HepG2 (cell line): Measurements from ENCODE around the gene UBE2J1. TPM values are rescaled to one million over a fixed set of nuclear protein-coding genes. Genes with fewer than 3 reads are reported as not detected.
A peak's percentile ranks its signal among the peaks of the same experiment; 100 is the strongest.

Experiments
- IRF2 ChIP-seq: IDR thresholded peaks from 2 replicates; pipeline ENCODE4 v1.6.1; 2018; ENCODE audit warnings: missing genetic modification reagents, missing compliant biosample characterization
- MAZ ChIP-seq, 2 experiments: sonication (generic) in 1 of 2; formaldehyde crosslinking in 1 of 2; IDR thresholded peaks; 2 replicates each; pipeline versions ENCODE4 v1.5.0 to v1.6.1; 2012 to 2020; ENCODE audit warnings: low read depth in 2 of 2, mild to moderate bottlenecking in 2 of 2, borderline replicate concordance in 1 of 2, improper control_type of control experiment in 1 of 2, low read length in 1 of 2, missing genetic modification reagents in 1 of 2, moderate library complexity in 1 of 2
- MEIS2 ChIP-seq: sonication (generic); formaldehyde crosslinking; IDR thresholded peaks from 2 replicates; pipeline ENCODE4 v1.9.0; 2021; ENCODE audit warnings: mild to moderate bottlenecking, missing genetic modification reagents
- MTF1 ChIP-seq: sonication (generic); formaldehyde crosslinking; IDR thresholded peaks from 2 replicates; pipeline ENCODE4 v1.5.0; 2020; ENCODE audit warnings: missing genetic modification reagents
- POLR2G ChIP-seq: fragments of 200-400 bp; formaldehyde crosslinking; IDR thresholded peaks from 2 replicates; pipeline ENCODE4 v1.6.1; 2018; ENCODE audit warnings: mild to moderate bottlenecking, low read depth, low read length, moderate library complexity
- RARA ChIP-seq: IDR thresholded peaks from 2 replicates; pipeline ENCODE4 v1.6.1; 2016; ENCODE audit warnings: missing genetic modification reagents, missing compliant biosample characterization
- SNRNP70 ChIP-seq: fragments of 200-400 bp; formaldehyde crosslinking; IDR thresholded peaks from 2 replicates; pipeline ENCODE4 v1.6.1; 2017; ENCODE audit warnings: mild to moderate bottlenecking, low read depth, low read length, moderate library complexity
- SOX6 ChIP-seq, 2 experiments: fragments of 450-650 bp in 1 of 2; sonication (generic) in 1 of 2; formaldehyde crosslinking in 1 of 2; IDR thresholded peaks; 2 replicates each; pipeline versions ENCODE4 v1.4.0 to v1.6.1; 2017 to 2020; ENCODE audit warnings: antibody characterized with exemption in 1 of 2, mild to moderate bottlenecking in 1 of 2, missing genetic modification reagents in 1 of 2
- TAF1 ChIP-seq: sonication (generic); formaldehyde crosslinking; IDR thresholded peaks from 2 replicates; pipeline ENCODE4 v1.4.0; 2020; ENCODE audit warnings: missing genetic modification reagents
- ZNF24 ChIP-seq: fragments of 450-650 bp; IDR thresholded peaks from 2 replicates; pipeline ENCODE4 v1.6.1; 2017; ENCODE audit warnings: antibody characterized with exemption, mild to moderate bottlenecking
- ZNF431 ChIP-seq: sonication (generic); formaldehyde crosslinking; IDR thresholded peaks from 2 replicates; pipeline ENCODE4 v1.9.0; 2022; ENCODE audit warnings: missing genetic modification reagents, low read depth, mild to moderate bottlenecking, borderline replicate concordance
- ZNF44 ChIP-seq: sonication (generic); formaldehyde crosslinking; IDR thresholded peaks from 2 replicates; pipeline ENCODE4 v1.5.1; 2020; ENCODE audit warnings: mild to moderate bottlenecking, missing genetic modification reagents
- ZNF546 ChIP-seq: sonication (generic); formaldehyde crosslinking; conservative IDR thresholded peaks from 2 replicates; pipeline ENCODE4 v1.8.1; 2023; ENCODE audit warnings: mild to moderate bottlenecking, missing genetic modification reagents
- ZNF614 ChIP-seq: IDR thresholded peaks from 2 replicates; pipeline ENCODE4 v1.6.1; 2018; ENCODE audit warnings: missing biosample characterization, missing genetic modification reagents, inconsistent platforms, borderline replicate concordance
- ZNF674 ChIP-seq: sonication (generic); formaldehyde crosslinking; IDR thresholded peaks from 2 replicates; pipeline ENCODE4 v1.5.0; 2020; ENCODE audit warnings: low read depth, mild to moderate bottlenecking, missing genetic modification reagents
- ZNF746 ChIP-seq: sonication (generic); formaldehyde crosslinking; IDR thresholded peaks from 2 replicates; pipeline ENCODE4 v1.8.0; 2022; ENCODE audit warnings: mild to moderate bottlenecking, missing genetic modification reagents
- ZNF891 ChIP-seq: sonication (generic); formaldehyde crosslinking; IDR thresholded peaks from 2 replicates; pipeline ENCODE4 v1.5.0; 2020; ENCODE audit warnings: mild to moderate bottlenecking, missing genetic modification reagents
- polyA plus RNA-seq, 8 experiments: library from polyadenylated mRNA; depleted of rRNA in 3 of 8; stranded (reverse) in 7 of 8; unstranded in 1 of 8; fragments of >200 nt; fragmentation: Illumina TruSeq in 4 of 8; extraction: Trizol in 4 of 8; gene quantifications; 2 replicates each; pipeline versions ENCODE4 v1.2.1 to v1.2.3, GENCODE V29; 2011 to 2016; ENCODE audit warnings: low read depth in 4 of 8, missing spikeins in 1 of 8, mixed read lengths in 1 of 8; ENCODE audit not compliant: insufficient read depth in 1 of 8
- total RNA-seq, 5 experiments: library from RNA; depleted of rRNA; stranded (reverse); fragments of >200 nt; fragmentation: Illumina TruSeq; extraction: Trizol; gene quantifications; 2 replicates each; pipeline ENCODE4 v1.2.3, GENCODE V29; 2016; ENCODE audit warnings: low read depth in 1 of 5
- TF ChIP-seq, protein P1 (sequence below): sonication (generic); formaldehyde crosslinking; IDR thresholded peaks from 2 replicates; pipeline ENCODE4 v1.4.0; 2020; ENCODE audit warnings: missing genetic modification reagents, borderline replicate concordance
- TF ChIP-seq, protein P2 (sequence below): sonication (generic); formaldehyde crosslinking; IDR thresholded peaks from 2 replicates; pipeline ENCODE4 v1.4.0; 2020; ENCODE audit warnings: missing genetic modification reagents
- TF ChIP-seq, protein P3 (sequence below): IDR thresholded peaks from 2 replicates; pipeline ENCODE4 v1.6.1; 2012; ENCODE audit warnings: inconsistent platforms
- TF ChIP-seq, protein P4 (sequence below): sonication (generic); formaldehyde crosslinking; IDR thresholded peaks from 2 replicates; pipeline ENCODE4 v1.5.0; 2020; ENCODE audit warnings: mild to moderate bottlenecking, missing genetic modification reagents, moderate library complexity

Gene UBE2J1
- total and polyA plus RNA-seq, 2 of the 13 experiments (the other 11 are each of a cell fraction or from before 2014, with no cell fraction given) = 19.3 to 24.6 TPM

- TF ChIP-seq, protein P1, sequence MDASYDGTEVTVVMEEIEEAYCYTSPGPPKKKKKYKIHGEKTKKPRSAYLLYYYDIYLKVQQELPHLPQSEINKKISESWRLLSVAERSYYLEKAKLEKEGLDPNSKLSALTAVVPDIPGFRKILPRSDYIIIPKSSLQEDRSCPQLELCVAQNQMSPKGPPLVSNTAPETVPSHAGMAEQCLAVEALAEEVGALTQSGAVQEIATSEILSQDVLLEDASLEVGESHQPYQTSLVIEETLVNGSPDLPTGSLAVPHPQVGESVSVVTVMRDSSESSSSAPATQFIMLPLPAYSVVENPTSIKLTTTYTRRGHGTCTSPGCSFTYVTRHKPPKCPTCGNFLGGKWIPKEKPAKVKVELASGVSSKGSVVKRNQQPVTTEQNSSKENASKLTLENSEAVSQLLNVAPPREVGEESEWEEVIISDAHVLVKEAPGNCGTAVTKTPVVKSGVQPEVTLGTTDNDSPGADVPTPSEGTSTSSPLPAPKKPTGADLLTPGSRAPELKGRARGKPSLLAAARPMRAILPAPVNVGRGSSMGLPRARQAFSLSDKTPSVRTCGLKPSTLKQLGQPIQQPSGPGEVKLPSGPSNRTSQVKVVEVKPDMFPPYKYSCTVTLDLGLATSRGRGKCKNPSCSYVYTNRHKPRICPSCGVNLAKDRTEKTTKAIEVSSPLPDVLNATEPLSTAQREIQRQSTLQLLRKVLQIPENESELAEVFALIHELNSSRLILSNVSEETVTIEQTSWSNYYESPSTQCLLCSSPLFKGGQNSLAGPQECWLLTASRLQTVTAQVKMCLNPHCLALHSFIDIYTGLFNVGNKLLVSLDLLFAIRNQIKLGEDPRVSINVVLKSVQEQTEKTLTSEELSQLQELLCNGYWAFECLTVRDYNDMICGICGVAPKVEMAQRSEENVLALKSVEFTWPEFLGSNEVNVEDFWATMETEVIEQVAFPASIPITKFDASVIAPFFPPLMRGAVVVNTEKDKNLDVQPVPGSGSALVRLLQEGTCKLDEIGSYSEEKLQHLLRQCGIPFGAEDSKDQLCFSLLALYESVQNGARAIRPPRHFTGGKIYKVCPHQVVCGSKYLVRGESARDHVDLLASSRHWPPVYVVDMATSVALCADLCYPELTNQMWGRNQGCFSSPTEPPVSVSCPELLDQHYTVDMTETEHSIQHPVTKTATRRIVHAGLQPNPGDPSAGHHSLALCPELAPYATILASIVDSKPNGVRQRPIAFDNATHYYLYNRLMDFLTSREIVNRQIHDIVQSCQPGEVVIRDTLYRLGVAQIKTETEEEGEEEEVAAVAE = 0 out of 2 replicates have a peak, but pooled peaks have one; percentile 10
- TF ChIP-seq ZNF891 (CRISPR knock-in tag) (peak; percentile 85; the same call in 1 of the 2 replicates), MAZ (IDR thresholded peaks at IDR 0.05; ENCODE audit: borderline replicate concordance, low read depth, low read length) (0 out of 2 replicates have a peak, but pooled peaks have one; percentile 57), MAZ (CRISPR knock-in tag; IDR thresholded peaks at IDR 0.05; ENCODE audit: low read depth) (peak; percentile 90), SOX6 (IDR thresholded peaks at IDR 0.05) (no peak), SOX6 (CRISPR knock-in tag; IDR thresholded peaks at IDR 0.05) (no peak), ZNF614 (peak; percentile 18), SNRNP70 (no peak), IRF2 (CRISPR knock-in tag) (peak; percentile 24; the same call in 1 of the 2 replicates), POLR2G (peak; percentile 90), ZNF746 (CRISPR knock-in tag) (no peak), ZNF674 (0 out of 2 replicates have a peak, but pooled peaks have one; percentile 35), ZNF24 (no peak), TAF1 (CRISPR knock-in tag) (peak; percentile 87), MEIS2 (peak; percentile 44), MTF1 (CRISPR knock-in tag) (peak; percentile 48; the same call in 1 of the 2 replicates), RARA (CRISPR knock-in tag) (0 out of 2 replicates have a peak, but pooled peaks have one; percentile 7), ZNF431 (peak; percentile 22; the same call in 1 of the 2 replicates), ZNF546 (CRISPR knock-in tag) (peak; percentile 63; the same call in 1 of the 2 replicates), ZNF44 (CRISPR knock-in tag) (no peak)
- TF ChIP-seq, protein P2, sequence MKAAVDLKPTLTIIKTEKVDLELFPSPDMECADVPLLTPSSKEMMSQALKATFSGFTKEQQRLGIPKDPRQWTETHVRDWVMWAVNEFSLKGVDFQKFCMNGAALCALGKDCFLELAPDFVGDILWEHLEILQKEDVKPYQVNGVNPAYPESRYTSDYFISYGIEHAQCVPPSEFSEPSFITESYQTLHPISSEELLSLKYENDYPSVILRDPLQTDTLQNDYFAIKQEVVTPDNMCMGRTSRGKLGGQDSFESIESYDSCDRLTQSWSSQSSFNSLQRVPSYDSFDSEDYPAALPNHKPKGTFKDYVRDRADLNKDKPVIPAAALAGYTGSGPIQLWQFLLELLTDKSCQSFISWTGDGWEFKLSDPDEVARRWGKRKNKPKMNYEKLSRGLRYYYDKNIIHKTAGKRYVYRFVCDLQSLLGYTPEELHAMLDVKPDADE (CRISPR knock-in tag) = no peak
- TF ChIP-seq, protein P3, sequence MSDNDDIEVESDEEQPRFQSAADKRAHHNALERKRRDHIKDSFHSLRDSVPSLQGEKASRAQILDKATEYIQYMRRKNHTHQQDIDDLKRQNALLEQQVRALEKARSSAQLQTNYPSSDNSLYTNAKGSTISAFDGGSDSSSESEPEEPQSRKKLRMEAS = peak; percentile 73
- TF ChIP-seq, protein P4, sequence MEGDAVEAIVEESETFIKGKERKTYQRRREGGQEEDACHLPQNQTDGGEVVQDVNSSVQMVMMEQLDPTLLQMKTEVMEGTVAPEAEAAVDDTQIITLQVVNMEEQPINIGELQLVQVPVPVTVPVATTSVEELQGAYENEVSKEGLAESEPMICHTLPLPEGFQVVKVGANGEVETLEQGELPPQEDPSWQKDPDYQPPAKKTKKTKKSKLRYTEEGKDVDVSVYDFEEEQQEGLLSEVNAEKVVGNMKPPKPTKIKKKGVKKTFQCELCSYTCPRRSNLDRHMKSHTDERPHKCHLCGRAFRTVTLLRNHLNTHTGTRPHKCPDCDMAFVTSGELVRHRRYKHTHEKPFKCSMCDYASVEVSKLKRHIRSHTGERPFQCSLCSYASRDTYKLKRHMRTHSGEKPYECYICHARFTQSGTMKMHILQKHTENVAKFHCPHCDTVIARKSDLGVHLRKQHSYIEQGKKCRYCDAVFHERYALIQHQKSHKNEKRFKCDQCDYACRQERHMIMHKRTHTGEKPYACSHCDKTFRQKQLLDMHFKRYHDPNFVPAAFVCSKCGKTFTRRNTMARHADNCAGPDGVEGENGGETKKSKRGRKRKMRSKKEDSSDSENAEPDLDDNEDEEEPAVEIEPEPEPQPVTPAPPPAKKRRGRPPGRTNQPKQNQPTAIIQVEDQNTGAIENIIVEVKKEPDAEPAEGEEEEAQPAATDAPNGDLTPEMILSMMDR (CRISPR knock-in tag) = no peak; the same call in 1 of the 2 replicates
These were observed at the start of gene UBE2J1 (continued) for GRCh38 chr6:89352278-89353117.
